Stimulated activated CD4-positive, alpha-beta T cell treated with anti-CD3 and anti-CD28 coated beads, Interleukin-12 subunit alpha, Interleukin-12 subunit beta, amount 100 ng/mL, for 4 hours (primary cell): ENCODE measurements around the gene EBP.
"Not testable (repeated sequence)": the region's sequence is repeated elsewhere in the genome, so short reads cannot be mapped to it uniquely, and the experiment has no call there.

Experiments
- DNase-seq: peaks from one replicate; pipeline ENCODE4 v3.0.0-alpha.2; 2020

Gene EBP

GRCh38 chrX:48531358-48531959 lies 9.9 kb downstream of the EBP start:
- no peak for DNase-seq

GRCh38 chrX:48532161-48532560 lies 10.6 kb downstream of the EBP start:
- DNase-seq = no peak

GRCh38 chrX:48533165-48533564 lies 11.6 kb downstream of the EBP start:
- no peak for DNase-seq

- no peak for DNase-seq
Observed at GRCh38 chrX:48538641-48539344, 17.2 kb downstream of the EBP start.

GRCh38 chrX:48539345-48540027 lies 17.9 kb downstream of the EBP start, which contains the start of gene TBC1D25:
TBC1D25 (plus strand) TSS chrX:48539714; CDS start chrX:48539798, 84 bp downstream.
- DNase-seq = peak; percentile 93

GRCh38 chrX:48540028-48540375 lies 18.4 kb downstream of the EBP start:
- peak; percentile 49 for DNase-seq

GRCh38 chrX:48540480-48540879 lies 18.9 kb downstream of the EBP start:
- DNase-seq = no peak

- no peak for DNase-seq
Observed at GRCh38 chrX:48541140-48541814, 19.7 kb downstream of the EBP start.

GRCh38 chrX:48548871-48549270 lies 27.3 kb downstream of the EBP start:
- no peak for DNase-seq

- DNase-seq = not testable (repeated sequence)
Observed at GRCh38 chrX:48555731-48556325, 34.2 kb downstream of the EBP start.

- DNase-seq = no peak
Observed at GRCh38 chrX:48558271-48558670, 36.7 kb downstream of the EBP start.

- DNase-seq = no peak
Observed at GRCh38 chrX:48559636-48560035, 38.0 kb downstream of the EBP start.

- DNase-seq = no peak
Observed at GRCh38 chrX:48560056-48560455, 38.4 kb downstream of the EBP start.

- DNase-seq = no peak
Observed at GRCh38 chrX:48560681-48561080, 39.1 kb downstream of the EBP start.

- no peak for DNase-seq
Observed at GRCh38 chrX:48569958-48570357, 48.4 kb downstream of the EBP start.

- no peak for DNase-seq
Observed at GRCh38 chrX:48573690-48574269, 52.2 kb downstream of the EBP start.

- peak; percentile 82 for DNase-seq
Observed at GRCh38 chrX:48574270-48575266, 53.0 kb downstream of the EBP start, which contains the start of gene RBM3. RBM3 (plus strand) TSS chrX:48574484; CDS start chrX:48575181, 697 bp downstream.

- DNase-seq = no peak
Observed at GRCh38 chrX:48575642-48576041, 54.0 kb downstream of the EBP start.

- no peak for DNase-seq
Observed at GRCh38 chrX:48576108-48576507, 54.5 kb downstream of the EBP start.
